Measurements from ENCODE around the gene ELP4.
A peak's percentile ranks its signal among the peaks of the same experiment; 100 is the strongest.
"Not testable (repeated sequence)": the region's sequence is repeated elsewhere in the genome, so short reads cannot be mapped to it uniquely, and the experiment has no call there.

The ELP4 gene

DNA sequence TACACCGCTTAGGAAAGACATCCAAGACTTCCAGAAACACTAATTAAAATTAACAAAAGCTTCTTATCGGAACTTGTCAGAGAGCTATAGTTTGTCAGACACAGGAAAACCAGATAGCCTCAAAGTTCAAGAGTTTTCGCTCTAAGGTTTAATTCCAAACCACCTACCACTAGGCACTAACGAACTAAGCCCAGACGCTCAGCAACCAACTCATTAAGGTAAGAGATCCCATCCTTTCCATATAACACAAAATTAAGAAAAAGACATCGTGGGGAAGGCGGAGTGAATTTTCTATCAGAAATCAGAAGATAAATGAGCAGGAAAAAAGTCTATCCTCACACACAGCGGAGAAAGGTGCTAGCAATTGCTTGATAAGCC, 527 bp upstream of the ELP4 start:
- H3K4me3 Mint-ChIP-seq = peak overlapping the region; percentile 92
- no peaks in the 10 kb centered on the region for H3K9me3 Mint-ChIP-seq
- CTCF ChIA-PET = no interaction called here
- H3K36me3 Mint-ChIP-seq = peaks cover 9% of the 10 kb centered on the region
- DNase-seq = no peak
- peak overlapping the region; percentile 89 for H3K27ac Mint-ChIP-seq
- no peaks in the 10 kb centered on the region for H3K27me3 Mint-ChIP-seq
- peaks cover 31% of the 10 kb centered on the region for H3K4me1 Mint-ChIP-seq

DNA sequence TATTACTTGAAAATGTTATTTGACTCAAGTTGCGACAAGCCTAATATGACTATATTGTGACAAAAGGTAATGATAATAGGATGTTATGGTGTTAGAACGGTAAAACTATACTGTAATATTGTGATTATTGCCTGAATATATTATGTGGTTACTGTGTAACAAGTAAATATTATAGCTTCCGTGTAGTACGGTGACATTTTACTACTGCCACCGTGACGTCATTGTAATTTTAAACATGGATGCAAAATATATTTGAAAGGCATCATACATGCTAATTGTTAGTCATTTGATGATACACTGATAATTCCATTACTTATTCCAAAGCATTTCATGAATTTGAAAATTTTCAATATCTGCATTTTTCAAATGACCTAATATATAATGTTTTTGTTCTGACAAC, 2.5 kb downstream of the ELP4 start:
- Mint-ChIP-seq H3K27ac (no peak overlapping the region), H3K9me3 (no peaks in the 10 kb centered on the region), H3K36me3 (peaks cover 2% of the 10 kb centered on the region), H3K4me3 (no peak overlapping the region), H3K27me3 (no peaks in the 10 kb centered on the region), H3K4me1 (peaks cover 31% of the 10 kb centered on the region)
- CTCF ChIA-PET = no interaction called here
- no peak for DNase-seq

- H3K27ac Mint-ChIP-seq = no peak overlapping the region
- H3K4me1 Mint-ChIP-seq = no peaks in the 10 kb centered on the region
- no peaks in the 10 kb centered on the region for H3K27me3 Mint-ChIP-seq
- no peaks in the 10 kb centered on the region for H3K36me3 Mint-ChIP-seq
- CTCF ChIA-PET = no interaction called here
- DNase-seq = no peak
- no peak overlapping the region for H3K4me3 Mint-ChIP-seq
- no peaks in the 10 kb centered on the region for H3K9me3 Mint-ChIP-seq
Measured at GRCh38 chr11:31521497-31522150, 12.1 kb downstream of the ELP4 start.

- H3K4me3 Mint-ChIP-seq = no peak overlapping the region
- DNase-seq = no peak
- CTCF ChIA-PET = no interaction called here
- no peaks in the 10 kb centered on the region for H3K9me3 Mint-ChIP-seq
- no peaks in the 10 kb centered on the region for H3K27me3 Mint-ChIP-seq
- no peak overlapping the region for H3K27ac Mint-ChIP-seq
- no peaks in the 10 kb centered on the region for H3K4me1 Mint-ChIP-seq
- no peaks in the 10 kb centered on the region for H3K36me3 Mint-ChIP-seq
Measured at GRCh38 chr11:31529189-31529588, 19.6 kb downstream of the ELP4 start.

DNA sequence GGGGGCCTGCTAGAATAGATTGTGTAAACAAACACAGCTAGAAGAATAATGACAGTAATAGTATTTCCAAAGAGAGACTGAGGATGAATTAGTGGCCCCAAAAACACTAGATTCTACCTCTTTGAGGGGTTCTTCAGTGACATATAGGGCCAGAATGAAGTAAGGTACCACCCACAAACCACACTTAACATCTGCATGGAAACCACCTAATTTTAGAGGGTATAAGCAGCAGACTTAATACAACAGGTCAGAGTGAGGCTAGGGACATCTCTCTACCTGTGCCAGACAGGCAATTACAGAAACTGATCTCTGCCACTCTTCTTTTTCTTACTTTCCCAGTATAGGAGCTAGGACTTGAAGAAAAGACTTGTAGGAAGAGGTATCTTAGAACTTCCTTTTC, 20.1 kb downstream of the ELP4 start:
- no peak for DNase-seq
- H3K27me3 Mint-ChIP-seq = no peaks in the 10 kb centered on the region
- H3K27ac Mint-ChIP-seq = no peak overlapping the region
- H3K4me3 Mint-ChIP-seq = no peak overlapping the region
- no peaks in the 10 kb centered on the region for H3K4me1 Mint-ChIP-seq
- no peaks in the 10 kb centered on the region for H3K36me3 Mint-ChIP-seq
- CTCF ChIA-PET = no interaction called here
- no peaks in the 10 kb centered on the region for H3K9me3 Mint-ChIP-seq

DNA sequence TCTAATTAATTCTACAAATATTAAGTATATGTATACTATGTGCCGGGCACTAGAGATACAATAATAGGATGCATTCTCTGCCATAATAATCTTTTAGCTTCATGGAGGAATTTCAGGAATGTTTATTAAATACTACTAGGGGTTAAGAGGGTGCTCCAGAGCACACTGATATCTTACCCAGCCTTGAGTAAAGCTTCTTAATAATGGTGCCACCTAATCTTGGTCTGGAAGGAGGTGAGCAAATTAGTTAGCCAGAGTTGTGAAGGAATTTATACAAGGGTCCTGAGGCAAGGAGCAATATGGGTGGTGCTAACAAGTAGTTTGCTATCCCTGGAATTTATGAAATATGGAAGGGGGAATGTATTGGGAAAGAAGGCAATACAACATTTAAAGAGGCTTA, 21.7 kb downstream of the ELP4 start:
- no peaks in the 10 kb centered on the region for H3K4me1 Mint-ChIP-seq
- no peaks in the 10 kb centered on the region for H3K27me3 Mint-ChIP-seq
- H3K4me3 Mint-ChIP-seq = no peak overlapping the region
- no peak for DNase-seq
- H3K36me3 Mint-ChIP-seq = no peaks in the 10 kb centered on the region
- H3K9me3 Mint-ChIP-seq = no peaks in the 10 kb centered on the region
- H3K27ac Mint-ChIP-seq = no peak overlapping the region
- CTCF ChIA-PET = no interaction called here

DNA sequence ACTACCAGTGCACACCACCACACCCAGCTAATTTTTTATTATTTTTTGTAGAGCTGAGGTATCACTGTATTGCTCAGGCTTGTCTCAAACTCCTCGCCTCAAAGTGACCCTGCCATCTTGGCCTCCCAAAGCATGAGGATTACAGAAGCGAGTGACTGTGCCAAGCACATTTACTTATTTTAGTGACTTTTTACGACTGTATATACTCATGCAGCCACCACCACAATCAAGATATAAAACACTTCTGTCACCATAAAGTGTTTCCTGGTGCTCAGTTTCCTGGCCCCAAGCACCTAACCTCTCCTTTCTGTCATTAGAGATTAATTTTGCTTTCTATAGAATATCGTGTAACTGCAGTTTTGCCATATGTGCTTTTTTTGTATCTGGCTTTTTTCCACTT, 25.9 kb downstream of the ELP4 start:
- CTCF ChIA-PET = no interaction called here
- no peak overlapping the region for H3K27ac Mint-ChIP-seq

GRCh38 chr11:31542862-31543261, 33.3 kb downstream of the ELP4 start:
- H3K9me3 Mint-ChIP-seq = peaks cover 8% of the 10 kb centered on the region
- no peak overlapping the region for H3K4me3 Mint-ChIP-seq
- no peaks in the 10 kb centered on the region for H3K27me3 Mint-ChIP-seq
- no peaks in the 10 kb centered on the region for H3K4me1 Mint-ChIP-seq
- H3K36me3 Mint-ChIP-seq = peaks cover 30% of the 10 kb centered on the region
- no peak for DNase-seq
- CTCF ChIA-PET = interaction anchor here (0.7 kb wide), 1 partner anchor 676 kb away, joined by 3 read pairs; no protein-coding TSS in a partner anchor
- no peak overlapping the region for H3K27ac Mint-ChIP-seq

More for the DNA sequence above, 25.9 kb downstream of the ELP4 start:
- no peaks in the 10 kb centered on the region for H3K27me3 Mint-ChIP-seq
- no peak overlapping the region for H3K4me3 Mint-ChIP-seq
- no peak for DNase-seq
- H3K4me1 Mint-ChIP-seq = no peaks in the 10 kb centered on the region
- peaks cover 6% of the 10 kb centered on the region for H3K36me3 Mint-ChIP-seq
- H3K9me3 Mint-ChIP-seq = no peaks in the 10 kb centered on the region

DNA sequence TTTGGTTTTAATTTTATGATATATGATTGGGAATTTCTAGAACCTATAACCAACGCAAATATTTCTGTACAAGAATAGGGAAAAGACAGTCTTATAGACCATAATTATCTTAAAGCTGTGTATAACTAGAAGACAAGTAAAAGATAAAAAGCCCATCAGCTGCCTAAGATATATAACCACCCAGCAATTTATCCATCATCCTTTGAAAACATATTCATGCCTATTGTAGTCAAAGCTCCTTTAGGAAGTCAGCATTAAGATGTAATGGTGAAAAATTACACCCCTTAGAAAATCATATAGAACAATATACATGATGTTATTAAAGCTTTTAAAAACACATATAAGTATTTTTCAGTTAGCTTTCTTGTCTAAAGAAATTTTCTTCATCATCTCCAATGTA, 46.4 kb downstream of the ELP4 start:
- CTCF ChIA-PET = no interaction called here
- H3K4me3 Mint-ChIP-seq = no peak overlapping the region
- DNase-seq = no peak
- no peaks in the 10 kb centered on the region for H3K4me1 Mint-ChIP-seq
- no peaks in the 10 kb centered on the region for H3K36me3 Mint-ChIP-seq
- H3K9me3 Mint-ChIP-seq = no peaks in the 10 kb centered on the region
- H3K27me3 Mint-ChIP-seq = no peaks in the 10 kb centered on the region
- no peak overlapping the region for H3K27ac Mint-ChIP-seq

- Mint-ChIP-seq H3K4me1 (no peaks in the 10 kb centered on the region), H3K27me3 (no peaks in the 10 kb centered on the region), H3K36me3 (no peaks in the 10 kb centered on the region), H3K4me3 (no peak overlapping the region), H3K27ac (no peak overlapping the region), H3K9me3 (no peaks in the 10 kb centered on the region)
- CTCF ChIA-PET = no interaction called here
- DNase-seq = no peak
Measured at GRCh38 chr11:31558001-31558400, 48.4 kb downstream of the ELP4 start.

GRCh38 chr11:31560842-31561476, 51.4 kb downstream of the ELP4 start:
- CTCF ChIA-PET = no interaction called here
- peaks cover 3% of the 10 kb centered on the region for H3K9me3 Mint-ChIP-seq
- H3K36me3 Mint-ChIP-seq = no peaks in the 10 kb centered on the region
- H3K4me3 Mint-ChIP-seq = no peak overlapping the region
- H3K4me1 Mint-ChIP-seq = no peaks in the 10 kb centered on the region
- no peak overlapping the region for H3K27ac Mint-ChIP-seq
- H3K27me3 Mint-ChIP-seq = no peaks in the 10 kb centered on the region
- DNase-seq = no peak

- H3K27me3 Mint-ChIP-seq, DNase-seq, H3K36me3 Mint-ChIP-seq, H3K4me3 Mint-ChIP-seq, H3K4me1 Mint-ChIP-seq, H3K27ac Mint-ChIP-seq, H3K9me3 Mint-ChIP-seq, CTCF ChIA-PET: not testable (repeated sequence)
Measured at GRCh38 chr11:31564517-31564916, 55.0 kb downstream of the ELP4 start.

- DNase-seq, H3K4me1 Mint-ChIP-seq, CTCF ChIA-PET, H3K36me3 Mint-ChIP-seq, H3K27me3 Mint-ChIP-seq, H3K27ac Mint-ChIP-seq, H3K4me3 Mint-ChIP-seq: not testable (repeated sequence)
- peaks cover 13% of the 10 kb centered on the region for H3K9me3 Mint-ChIP-seq
Measured at GRCh38 chr11:31574133-31574532, 64.6 kb downstream of the ELP4 start.

DNA sequence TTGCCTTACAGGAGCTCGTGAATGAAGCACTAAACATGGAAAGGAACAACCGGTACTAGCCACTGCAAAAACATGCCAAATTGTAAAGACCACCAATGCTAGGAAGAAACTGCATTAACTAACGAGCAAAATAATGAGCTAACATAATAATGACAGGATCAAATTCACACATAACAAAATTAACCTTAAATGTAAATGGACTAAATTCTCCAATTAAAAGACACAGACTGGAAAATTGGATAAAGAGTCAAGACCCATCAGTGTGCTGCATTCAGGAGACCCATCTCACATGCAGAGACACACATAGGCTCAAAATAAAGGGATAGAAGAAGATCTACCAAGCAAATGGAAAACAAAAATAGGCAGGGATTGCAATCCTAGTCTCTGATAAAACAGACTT, 66.2 kb downstream of the ELP4 start:
- H3K36me3 Mint-ChIP-seq, DNase-seq, H3K4me3 Mint-ChIP-seq, H3K27me3 Mint-ChIP-seq, H3K27ac Mint-ChIP-seq, H3K4me1 Mint-ChIP-seq, CTCF ChIA-PET: not testable (repeated sequence)
- peaks cover 13% of the 10 kb centered on the region for H3K9me3 Mint-ChIP-seq

GRCh38 chr11:31579412-31579811, 69.8 kb downstream of the ELP4 start:
- H3K27me3 Mint-ChIP-seq, H3K36me3 Mint-ChIP-seq, H3K4me3 Mint-ChIP-seq, H3K4me1 Mint-ChIP-seq, CTCF ChIA-PET, H3K27ac Mint-ChIP-seq, DNase-seq: not testable (repeated sequence)
- H3K9me3 Mint-ChIP-seq = peaks cover 13% of the 10 kb centered on the region

All from activated naive CD4-positive, alpha-beta T cell treated with anti-CD3 and anti-CD28 coated beads, Interleukin-2, amount 10 ng/mL, durations not matched to agents 7 days and 5 days (primary cell).